ENCODE data around the gene EYA2.
"Not testable (repeated sequence)": the region's sequence is repeated elsewhere in the genome, so short reads cannot be mapped to it uniquely, and the experiment has no call there.

Gene EYA2

GRCh38 chr20:46959821-46960220 is 65.2 kb downstream of the EYA2 start:
- DNase-seq, result no peak

- DNase-seq, result no peak
Observed at GRCh38 chr20:46960536-46960935, 65.9 kb downstream of the EYA2 start.

DNA sequence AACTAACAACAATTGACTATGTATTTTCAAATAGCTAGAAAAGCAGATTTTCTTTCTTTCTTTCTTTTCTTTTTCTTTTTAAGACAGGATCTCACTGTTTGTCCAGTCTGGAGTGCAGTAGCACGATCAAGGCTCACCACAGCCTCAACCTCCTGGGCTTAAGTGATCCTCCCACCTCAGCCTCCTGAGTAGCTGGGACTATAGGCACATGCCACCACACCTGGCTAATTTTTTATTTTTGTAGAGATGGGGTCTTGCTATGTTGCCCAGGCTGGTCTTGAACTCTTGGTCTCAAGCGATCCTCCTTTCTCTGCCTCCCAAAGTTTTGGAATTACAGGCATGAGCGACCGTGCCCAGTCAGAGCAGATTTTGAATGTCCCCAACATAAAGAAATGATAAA is 67.3 kb downstream of the EYA2 start:
- not testable (repeated sequence) for DNase-seq

GRCh38 chr20:46962452-46963195 is 68.0 kb downstream of the EYA2 start:
- DNase-seq, result no peak

DNA sequence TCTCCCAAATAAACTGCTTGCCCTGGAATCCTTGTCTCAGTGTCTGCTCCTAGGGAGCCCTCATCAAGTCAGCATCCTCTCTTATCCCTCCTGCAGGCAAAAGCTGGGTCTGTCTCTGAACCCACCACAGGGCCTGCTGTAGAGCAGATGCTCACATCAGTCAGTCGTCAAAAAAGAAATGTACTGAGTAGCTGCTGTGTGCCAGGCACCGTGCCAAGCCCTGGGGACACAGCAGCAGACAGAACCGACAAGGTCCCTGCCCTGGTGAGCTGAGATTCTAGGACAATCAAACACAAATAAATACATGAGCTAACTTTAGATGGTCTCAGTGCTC is 68.5 kb downstream of the EYA2 start:
- DNase-seq, result no peak

DNA sequence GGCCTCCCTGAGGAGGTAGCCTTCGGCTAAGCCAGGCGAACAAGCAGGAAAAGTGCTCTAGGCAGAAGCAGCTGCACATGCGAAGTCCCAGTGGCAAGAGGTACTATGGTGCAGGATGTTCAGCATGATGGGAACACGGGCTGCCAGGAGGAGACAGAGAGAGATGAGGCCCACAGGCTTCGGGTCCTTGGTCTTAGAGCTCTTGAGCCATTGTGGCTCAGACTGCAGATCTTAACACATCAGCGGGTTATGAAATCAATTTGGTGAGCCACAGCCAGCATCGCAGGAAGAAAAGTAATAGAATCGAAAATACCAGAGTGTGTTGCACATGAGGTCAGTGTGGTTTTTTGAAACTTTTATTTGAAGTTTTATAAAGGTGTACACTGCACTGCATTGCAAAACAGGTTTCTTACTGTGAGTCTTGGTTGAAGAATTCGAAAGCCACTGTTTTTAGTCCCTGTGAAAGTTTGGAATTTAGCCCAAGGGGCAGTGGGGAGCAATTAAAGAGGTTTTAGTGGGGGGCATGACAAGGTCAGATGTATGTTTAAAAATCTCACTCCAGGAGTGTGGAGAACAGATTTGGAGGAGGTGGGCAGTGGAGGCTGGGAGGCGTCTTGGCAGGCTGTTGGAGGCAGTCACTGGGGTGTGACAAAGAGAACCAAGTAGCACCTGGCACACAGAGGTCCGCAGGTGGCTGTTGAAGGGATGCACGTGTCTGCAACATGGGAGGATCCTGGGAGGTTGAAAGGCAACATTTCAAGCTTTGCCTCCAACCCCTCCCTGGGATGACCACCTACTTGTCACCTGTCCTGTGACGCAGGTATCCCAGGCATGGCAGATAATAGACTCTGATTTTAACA is 69.3 kb downstream of the EYA2 start:
- DNase-seq, result no peak

- DNase-seq, result no peak
Observed at GRCh38 chr20:46964618-46965455, 70.2 kb downstream of the EYA2 start.

DNA sequence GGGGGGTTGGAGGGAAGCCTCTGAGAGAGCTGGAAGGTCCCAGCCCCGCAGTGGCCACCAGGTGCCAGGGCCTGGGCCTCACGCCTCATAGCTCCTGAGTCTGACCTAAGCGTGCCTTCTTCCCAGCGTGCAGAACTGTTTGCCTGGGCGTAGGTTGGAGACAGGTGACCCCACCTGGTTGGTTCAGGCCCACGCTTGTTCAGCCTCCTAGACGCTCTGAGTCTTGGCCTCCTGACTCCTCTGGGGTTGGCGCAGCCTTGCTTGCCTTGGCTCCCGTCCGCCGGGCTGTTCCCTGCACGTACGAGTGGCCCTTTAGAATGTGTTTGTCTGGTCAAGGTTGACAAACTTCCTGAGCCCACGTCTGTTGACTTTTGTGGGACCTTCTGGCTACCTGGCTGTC is 70.8 kb downstream of the EYA2 start:
- no peak for DNase-seq

DNA sequence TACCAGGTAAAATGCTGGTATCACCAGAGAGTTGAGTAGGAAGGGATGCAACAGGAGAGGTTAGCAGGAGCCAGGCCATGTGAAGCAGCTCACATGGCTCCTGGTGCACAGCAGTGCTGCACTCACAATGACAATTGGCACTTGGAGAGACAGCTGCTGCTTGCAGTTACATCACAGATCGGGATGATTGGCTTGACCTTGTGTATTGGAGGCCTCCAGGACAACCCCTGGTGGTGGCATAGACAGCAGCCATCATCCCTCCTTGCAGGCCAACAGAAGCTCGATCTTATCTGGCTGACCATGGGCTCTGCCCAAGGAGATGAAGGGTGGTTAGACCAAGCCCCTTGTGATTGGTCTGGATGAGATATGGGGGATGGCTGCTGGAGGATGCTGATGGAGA is 73.0 kb downstream of the EYA2 start:
- no peak for DNase-seq

- no peak for DNase-seq
Observed at GRCh38 chr20:46970937-46971630, 76.4 kb downstream of the EYA2 start.

DNA sequence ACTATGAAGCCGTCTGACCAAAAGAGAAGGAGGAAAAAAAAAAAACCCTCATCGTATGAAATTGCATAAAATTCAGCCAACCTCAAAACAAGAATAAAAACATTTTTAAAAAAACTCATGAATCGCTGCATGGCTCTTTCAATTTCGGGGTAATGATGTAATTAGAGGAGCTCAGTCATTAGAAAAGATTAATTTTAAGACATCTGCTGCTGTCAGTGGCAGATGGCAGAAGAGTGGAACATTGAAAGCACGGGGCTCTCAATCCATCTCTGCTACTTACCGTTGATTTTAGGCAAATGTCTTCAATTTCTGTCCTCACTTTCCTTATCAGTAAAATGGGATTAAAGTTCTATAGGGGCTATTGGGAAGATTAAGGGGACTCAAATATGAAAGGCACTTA is 79.1 kb downstream of the EYA2 start:
- no peak for DNase-seq

DNA sequence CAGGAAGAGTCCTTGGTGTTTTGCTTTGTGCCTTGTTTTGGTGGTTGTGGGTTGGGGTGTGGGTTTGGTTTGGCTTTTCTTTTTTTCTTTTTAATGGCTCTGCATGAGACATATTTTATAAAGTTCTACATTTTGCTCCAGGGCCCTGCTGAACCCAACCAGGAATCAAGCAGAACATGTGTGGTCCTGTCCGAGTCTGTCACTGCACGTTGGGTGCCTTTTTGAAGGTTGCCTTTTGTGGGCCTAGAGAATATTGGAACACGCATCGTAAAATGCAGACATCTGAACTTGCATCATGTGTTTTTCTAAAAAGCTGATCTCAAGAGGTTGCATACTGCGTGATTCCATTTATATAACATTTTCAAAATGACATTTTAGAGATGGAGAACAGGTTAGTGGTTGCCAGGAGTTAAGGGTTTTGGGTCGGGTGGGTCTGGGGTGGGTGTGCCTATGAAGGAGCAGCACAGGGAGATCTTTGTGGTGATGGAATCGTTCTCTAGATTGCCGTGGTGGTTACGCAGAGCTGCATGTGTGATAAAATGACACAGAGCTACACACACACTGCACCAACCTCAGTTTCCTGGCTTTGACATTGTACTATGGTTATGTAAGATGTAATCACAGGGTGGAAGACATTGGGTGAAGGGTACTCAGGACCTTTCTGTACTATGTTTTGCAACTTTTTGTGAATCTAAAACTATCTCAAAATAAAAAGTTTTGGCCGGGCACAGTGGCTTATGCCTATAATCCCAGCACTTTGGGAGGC is 80.2 kb downstream of the EYA2 start:
- DNase-seq, result no peak

GRCh38 chr20:46975976-46976375 is 81.3 kb downstream of the EYA2 start:
- no peak for DNase-seq

- no peak for DNase-seq
Observed at GRCh38 chr20:46977204-46977603, 82.6 kb downstream of the EYA2 start.

DNA sequence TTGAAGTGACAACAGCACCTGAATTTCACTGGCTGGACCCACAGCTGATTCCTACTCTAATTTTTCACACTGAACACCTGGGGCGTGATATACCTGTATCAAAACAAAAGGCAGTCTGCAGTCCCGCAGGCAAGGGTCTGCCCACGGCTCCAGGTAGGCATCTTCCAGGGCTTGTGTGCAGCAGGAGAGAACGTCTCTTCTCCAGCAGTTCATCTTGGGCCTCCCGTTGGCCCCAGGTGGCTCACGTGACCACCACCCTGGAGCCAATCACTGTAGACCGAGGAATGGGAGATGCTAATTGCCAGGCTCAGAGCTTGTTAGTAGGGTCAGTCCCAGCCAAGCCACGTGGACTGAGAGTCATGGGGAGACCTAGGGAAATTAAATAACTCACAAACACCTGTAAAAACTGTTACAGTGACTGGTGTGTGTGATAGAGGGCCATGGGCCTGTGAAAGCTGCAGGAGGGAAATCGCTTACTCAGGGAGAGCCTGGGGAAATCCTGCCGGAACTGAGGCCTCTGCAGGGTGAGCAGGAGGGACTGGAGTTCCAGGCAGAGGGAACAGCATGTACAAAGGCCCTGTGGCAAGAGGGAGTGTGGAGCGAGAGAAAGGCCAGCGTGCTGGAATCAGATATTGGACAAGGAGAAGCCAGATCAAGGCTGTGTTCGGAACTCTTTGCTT is 83.4 kb downstream of the EYA2 start:
- no peak for DNase-seq

DNA sequence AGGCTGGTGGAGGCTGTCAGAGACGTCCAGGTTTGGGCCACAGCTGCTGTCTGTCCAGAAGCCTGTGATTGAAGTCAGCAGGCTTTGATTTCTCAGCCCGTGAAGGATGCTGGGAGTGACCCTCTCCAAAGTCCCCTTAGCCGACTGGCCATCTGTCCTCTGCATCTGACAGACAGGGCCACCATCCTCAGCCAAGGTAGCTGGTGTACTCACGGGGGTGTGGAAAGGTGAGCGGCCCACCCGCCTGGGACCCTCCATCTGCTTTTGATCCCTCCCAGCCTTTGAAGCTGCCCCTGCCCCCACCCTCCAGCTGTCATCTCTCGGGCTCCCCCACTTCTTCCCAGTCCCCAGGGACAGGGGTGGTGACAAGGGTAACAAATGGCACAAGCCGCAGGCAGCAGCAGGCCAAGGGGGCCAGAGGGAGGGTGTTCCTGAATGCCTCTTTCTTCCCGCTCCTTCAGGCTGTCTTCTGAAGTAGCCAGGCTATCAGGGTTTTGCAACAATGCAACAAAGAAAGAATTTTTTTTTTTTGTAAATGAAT is 84.4 kb downstream of the EYA2 start:
- no peak for DNase-seq

- no peak for DNase-seq
Observed at GRCh38 chr20:46979603-46980241, 85.1 kb downstream of the EYA2 start.

GRCh38 chr20:46981184-46981583 is 86.5 kb downstream of the EYA2 start:
- no peak for DNase-seq

GRCh38 chr20:46983466-46983865 is 88.8 kb downstream of the EYA2 start:
- DNase-seq, result no peak

DNA sequence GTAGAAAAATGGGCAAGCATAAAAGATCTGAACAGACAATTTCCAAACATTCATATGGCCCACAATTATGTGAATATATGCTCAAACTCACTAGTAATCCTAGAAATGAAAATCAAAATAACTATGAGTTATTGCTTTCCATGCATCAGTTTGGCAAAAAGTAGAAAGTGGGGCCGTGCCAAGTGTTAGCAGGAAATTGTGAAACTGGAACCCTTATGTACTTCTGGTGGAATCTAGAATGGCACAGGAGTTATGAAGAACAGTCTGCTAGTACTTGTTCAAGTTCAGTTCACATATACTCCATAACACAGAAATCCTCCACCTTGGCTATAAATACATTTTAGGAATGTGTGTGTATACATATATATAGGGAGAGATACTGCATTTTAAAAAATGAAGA is 89.8 kb downstream of the EYA2 start:
- no peak for DNase-seq

GRCh38 chr20:46985250-46985649 is 90.6 kb downstream of the EYA2 start:
- DNase-seq, result no peak
